Measurements from ENCODE around the gene GNB5.

The GNB5 gene

GRCh38 chr15:52078876-52079700 is 112.1 kb downstream of the GNB5 start:
- H3K27me3 ChIP-seq (ENCODE audit: control insufficient read depth, insufficient read depth, low read length), result no peaks in the 10 kb centered on the region
- H3K36me3 ChIP-seq (ENCODE audit: control insufficient read depth, low read depth, low read length), result no peaks in the 10 kb centered on the region
- H3K4me3 ChIP-seq (ENCODE audit: low read length), result no peak overlapping the region
- H3K4me1 ChIP-seq (ENCODE audit: control insufficient read depth, low read depth, low read length), result peaks cover 4% of the 10 kb centered on the region
- no peak overlapping the region for H3K9ac ChIP-seq (ENCODE audit: low read length)
- H3K27ac ChIP-seq (ENCODE audit: low read length), result no peak overlapping the region
- no peaks in the 10 kb centered on the region for H3K9me3 ChIP-seq (ENCODE audit: control insufficient read depth, low read depth, low read length)

DNA sequence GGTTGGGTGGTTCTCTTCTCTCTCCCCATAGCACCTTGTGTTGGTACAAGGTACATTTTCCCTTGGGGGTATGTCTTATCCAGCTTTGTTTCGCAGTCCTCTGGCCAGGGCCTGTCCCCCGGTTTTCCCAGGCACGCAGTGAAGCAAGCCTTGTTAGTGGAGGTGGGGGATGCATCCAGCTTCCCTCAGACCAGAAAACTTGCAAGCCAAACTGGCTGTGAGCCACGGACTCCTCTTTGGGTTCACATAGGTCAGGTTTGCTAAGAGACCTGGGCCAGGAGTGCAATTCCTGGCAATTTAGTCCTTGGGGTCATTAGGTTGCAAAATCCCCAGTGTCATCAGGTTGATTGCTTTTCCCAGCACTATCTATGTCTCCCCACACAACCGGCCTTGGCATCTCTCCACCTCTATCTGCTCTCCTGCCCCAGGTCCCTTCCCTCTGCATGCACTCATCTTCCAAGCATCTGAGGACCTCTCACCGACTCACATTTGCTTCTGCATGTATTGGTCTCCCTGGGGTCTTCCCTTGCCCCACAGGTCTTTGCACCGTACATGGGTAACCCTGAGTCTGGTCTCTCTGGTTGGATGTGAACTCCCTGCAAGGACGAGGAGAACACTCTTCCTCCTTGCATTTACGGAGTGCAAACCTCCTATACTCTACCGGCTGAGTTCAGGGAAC is 112.9 kb downstream of the GNB5 start:
- Histone ChIP-seq H3K4me1 (ENCODE audit: control insufficient read depth, low read depth, low read length) (peaks cover 4% of the 10 kb centered on the region), H3K4me3 (ENCODE audit: low read length) (no peak overlapping the region), H3K9me3 (ENCODE audit: control insufficient read depth, low read depth, low read length) (no peaks in the 10 kb centered on the region), H3K27ac (ENCODE audit: low read length) (no peak overlapping the region), H3K36me3 (ENCODE audit: control insufficient read depth, low read depth, low read length) (no peaks in the 10 kb centered on the region), H3K9ac (ENCODE audit: low read length) (no peak overlapping the region), H3K27me3 (ENCODE audit: control insufficient read depth, insufficient read depth, low read length) (no peaks in the 10 kb centered on the region)

GRCh38 chr15:52076889-52077781 is 114.1 kb downstream of the GNB5 start:
- Histone ChIP-seq H3K4me3 (ENCODE audit: low read length) (no peak overlapping the region), H3K4me1 (ENCODE audit: control insufficient read depth, low read depth, low read length) (peaks cover under 1% of the 10 kb centered on the region), H3K36me3 (ENCODE audit: control insufficient read depth, low read depth, low read length) (no peaks in the 10 kb centered on the region), H3K9ac (ENCODE audit: low read length) (no peak overlapping the region), H3K9me3 (ENCODE audit: control insufficient read depth, low read depth, low read length) (no peaks in the 10 kb centered on the region), H3K27ac (ENCODE audit: low read length) (no peak overlapping the region), H3K27me3 (ENCODE audit: control insufficient read depth, insufficient read depth, low read length) (no peaks in the 10 kb centered on the region)

- no peak overlapping the region for H3K4me3 ChIP-seq (ENCODE audit: low read length)
- H3K4me1 ChIP-seq (ENCODE audit: control insufficient read depth, low read depth, low read length), result no peaks in the 10 kb centered on the region
- no peak overlapping the region for H3K27ac ChIP-seq (ENCODE audit: low read length)
- H3K27me3 ChIP-seq (ENCODE audit: control insufficient read depth, insufficient read depth, low read length), result no peaks in the 10 kb centered on the region
- H3K9ac ChIP-seq (ENCODE audit: low read length), result no peak overlapping the region
- no peaks in the 10 kb centered on the region for H3K9me3 ChIP-seq (ENCODE audit: control insufficient read depth, low read depth, low read length)
- H3K36me3 ChIP-seq (ENCODE audit: control insufficient read depth, low read depth, low read length), result no peaks in the 10 kb centered on the region
These were observed 119.6 kb downstream of the GNB5 start for GRCh38 chr15:52071570-52071969.

GRCh38 chr15:52069559-52069958 is 121.6 kb downstream of the GNB5 start:
- Histone ChIP-seq H3K27me3 (ENCODE audit: control insufficient read depth, insufficient read depth, low read length) (no peaks in the 10 kb centered on the region), H3K4me3 (ENCODE audit: low read length) (no peak overlapping the region), H3K36me3 (ENCODE audit: control insufficient read depth, low read depth, low read length) (peaks cover 5% of the 10 kb centered on the region), H3K27ac (ENCODE audit: low read length) (no peak overlapping the region), H3K4me1 (ENCODE audit: control insufficient read depth, low read depth, low read length) (no peaks in the 10 kb centered on the region), H3K9me3 (ENCODE audit: control insufficient read depth, low read depth, low read length) (no peaks in the 10 kb centered on the region), H3K9ac (ENCODE audit: low read length) (no peak overlapping the region)

- no peak overlapping the region for H3K9ac ChIP-seq (ENCODE audit: low read length)
- no peaks in the 10 kb centered on the region for H3K27me3 ChIP-seq (ENCODE audit: control insufficient read depth, insufficient read depth, low read length)
- H3K4me1 ChIP-seq (ENCODE audit: control insufficient read depth, low read depth, low read length), result no peaks in the 10 kb centered on the region
- peaks cover 14% of the 10 kb centered on the region for H3K36me3 ChIP-seq (ENCODE audit: control insufficient read depth, low read depth, low read length)
- H3K27ac ChIP-seq (ENCODE audit: low read length), result no peak overlapping the region
- no peaks in the 10 kb centered on the region for H3K9me3 ChIP-seq (ENCODE audit: control insufficient read depth, low read depth, low read length)
- no peak overlapping the region for H3K4me3 ChIP-seq (ENCODE audit: low read length)
These were observed 123.1 kb downstream of the GNB5 start for GRCh38 chr15:52068004-52068615.

DNA sequence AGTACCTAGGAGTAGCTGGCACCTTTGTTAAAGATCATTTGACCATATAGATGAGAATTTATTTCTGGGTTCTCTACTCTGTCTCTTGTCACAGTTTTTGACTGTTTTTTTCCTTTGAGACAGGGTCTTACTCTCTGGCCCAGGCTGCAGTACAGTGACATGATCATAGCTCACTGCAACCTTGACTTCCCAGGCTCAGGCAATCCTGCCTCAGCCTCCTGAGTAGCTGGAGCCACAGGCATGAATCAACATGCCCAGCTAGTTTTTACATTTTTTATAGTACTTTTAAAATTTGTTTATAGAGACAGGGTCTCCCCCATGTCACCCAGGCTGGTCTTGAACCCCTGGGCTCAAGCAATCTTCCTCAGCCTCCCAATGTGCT is 123.7 kb downstream of the GNB5 start:
- H3K9ac ChIP-seq (ENCODE audit: low read length), result no peak overlapping the region
- no peak overlapping the region for H3K27ac ChIP-seq (ENCODE audit: low read length)

GRCh38 chr15:52066842-52067544 is 124.2 kb downstream of the GNB5 start:
- Histone ChIP-seq H3K36me3 (ENCODE audit: control insufficient read depth, low read depth, low read length) (peaks cover 19% of the 10 kb centered on the region), H3K4me1 (ENCODE audit: control insufficient read depth, low read depth, low read length) (no peaks in the 10 kb centered on the region), H3K27ac (ENCODE audit: low read length) (no peak overlapping the region), H3K9ac (ENCODE audit: low read length) (no peak overlapping the region), H3K4me3 (ENCODE audit: low read length) (no peak overlapping the region), H3K27me3 (ENCODE audit: control insufficient read depth, insufficient read depth, low read length) (no peaks in the 10 kb centered on the region), H3K9me3 (ENCODE audit: control insufficient read depth, low read depth, low read length) (no peaks in the 10 kb centered on the region)

More for the DNA sequence above, 123.7 kb downstream of the GNB5 start:
- Histone ChIP-seq H3K36me3 (ENCODE audit: control insufficient read depth, low read depth, low read length) (peaks cover 17% of the 10 kb centered on the region), H3K4me1 (ENCODE audit: control insufficient read depth, low read depth, low read length) (no peaks in the 10 kb centered on the region), H3K4me3 (ENCODE audit: low read length) (no peak overlapping the region), H3K9me3 (ENCODE audit: control insufficient read depth, low read depth, low read length) (no peaks in the 10 kb centered on the region), H3K27me3 (ENCODE audit: control insufficient read depth, insufficient read depth, low read length) (no peaks in the 10 kb centered on the region)

All from iPS-18a (cell line).